Activated CD8-positive, alpha-beta T cell treated with anti-CD3 and anti-CD28 coated beads for 36 hours (primary cell): Measurements from ENCODE around the gene CA14. TPM values are rescaled to one million over a fixed set of nuclear protein-coding genes. Genes with fewer than 3 reads are reported as not detected.
A peak's percentile ranks its signal among the peaks of the same experiment; 100 is the strongest.
"Not testable (repeated sequence)": the region's sequence is repeated elsewhere in the genome, so short reads cannot be mapped to it uniquely, and the experiment has no call there.

Source experiments
- ATAC-seq: fragments of 200-7000 bp; cut with Tn5 transposase; one replicate; pipeline ENCODE4 v1.10.0; 2021; ENCODE audit warnings: mild to moderate bottlenecking, moderate library complexity
- CTCF ChIA-PET: fragments of 350-600 bp; sonication (Branson Sonifier 250); formaldehyde crosslinking; loops from one replicate; lab custom pipeline; 2021; ENCODE audit warnings: antibody characterized with exemption; lab: Charles Lee
- POLR2A ChIA-PET: fragments of 350-600 bp; sonication (Branson Sonifier 250); formaldehyde crosslinking; loops from one replicate; lab custom pipeline; 2021; ENCODE audit warnings: antibody characterized with exemption; lab: Charles Lee
- DNase-seq: peaks from one replicate; pipeline ENCODE4 v3.0.0-alpha.2; 2020
- H3K27ac Mint-ChIP-seq: one replicate; pipeline ENCODE4 v1.8.0; 2021; ENCODE audit warnings: mild to moderate bottlenecking, mixed read lengths
- H3K27me3 Mint-ChIP-seq: one replicate; pipeline ENCODE4 v1.8.0; 2021; ENCODE audit warnings: mixed read lengths
- H3K36me3 Mint-ChIP-seq: one replicate; pipeline ENCODE4 v1.8.0; 2021; ENCODE audit warnings: low read depth, mixed read lengths
- H3K4me1 Mint-ChIP-seq: one replicate; pipeline ENCODE4 v1.8.0; 2021; ENCODE audit warnings: low read depth, mixed read lengths
- H3K4me3 Mint-ChIP-seq: one replicate; pipeline ENCODE4 v1.8.0; 2021; ENCODE audit warnings: mild to moderate bottlenecking, moderate library complexity, mixed read lengths
- H3K9me3 Mint-ChIP-seq: one replicate; pipeline ENCODE4 v1.8.0; 2021; ENCODE audit warnings: mixed read lengths
- CTCF ChIP-seq: fragments of 200-600 bp; IDR thresholded peaks from one replicate; pipeline ENCODE4 v1.8.0; 2022; ENCODE audit warnings: antibody characterized with exemption, mild to moderate bottlenecking
- intact Hi-C: fragments of 100-400 bp; cut with micrococcal nuclease; formaldehyde crosslinking; loops from one replicate; pipeline ENCODE4 v1.10.0; 2022
- total RNA-seq, 2 experiments: library from RNA; stranded (reverse); gene quantifications; one replicate each; pipeline ENCODE4 v1.2.3, GENCODE V29; 2021

Gene CA14
- total RNA-seq, 2 experiments from 2014 or later, result not detected

GRCh38 chr1:150235852-150236613, 21.5 kb upstream of the CA14 start, which contains the start of gene ANP32E:
Gene ANP32E (minus strand): TSS chr1:150236112. CDS start chr1:150235786, 326 bp downstream.
- H3K4me3 Mint-ChIP-seq, result no peak within 1 kb of the TSS
- peak; percentile 96 for DNase-seq

GRCh38 chr1:150236614-150237100, 20.9 kb upstream of the CA14 start:
- H3K4me3 Mint-ChIP-seq, result no peak overlapping the region
- POLR2A ChIA-PET, result interaction anchor here (0.6 to 2.2 kb wide), 6 partner anchors 12 to 350 kb away, joined by 3 to 8 read pairs (median 4); a partner anchor contains a TSS
- no peaks in the 10 kb centered on the region for H3K27me3 Mint-ChIP-seq
- H3K9me3 Mint-ChIP-seq, result no peaks in the 10 kb centered on the region
- CTCF ChIA-PET, result interaction anchor here (1.3 to 2.7 kb wide), 3 partner anchors 10 to 49 kb away, joined by 3 to 16 read pairs (median 3); no protein-coding TSS in a partner anchor
- intact Hi-C loops, result no loop called here
- TF ChIP-seq CTCF, result no peak
- peaks cover 13% of the 10 kb centered on the region for H3K36me3 Mint-ChIP-seq
- peaks cover 12% of the 10 kb centered on the region for H3K4me1 Mint-ChIP-seq
- DNase-seq, result no peak
- no peak for ATAC-seq
- H3K27ac Mint-ChIP-seq, result no peak overlapping the region

More at GRCh38 chr1:150235852-150236613, 21.5 kb upstream of the CA14 start, which contains the start of gene ANP32E:
- H3K9me3 Mint-ChIP-seq, result no peaks in the 10 kb centered on the region
- H3K36me3 Mint-ChIP-seq, result peaks cover 15% of the 10 kb centered on the region
- peaks cover 12% of the 10 kb centered on the region for H3K4me1 Mint-ChIP-seq
- no peak for TF ChIP-seq CTCF
- POLR2A ChIA-PET, result interaction anchor here (0.6 to 2.2 kb wide), 18 partner anchors 11 to 392 kb away, joined by 3 to 21 read pairs (median 4); a partner anchor contains a TSS
- peak; percentile 87 for ATAC-seq
- no peaks in the 10 kb centered on the region for H3K27me3 Mint-ChIP-seq
- intact Hi-C loops, result no loop called here
- H3K27ac Mint-ChIP-seq, result no peak within 1 kb of the TSS
- CTCF ChIA-PET, result interaction anchor here (1.1 to 2.7 kb wide), 5 partner anchors 11 to 48 kb away, joined by 3 to 16 read pairs (median 3); no protein-coding TSS in a partner anchor

- H3K27me3 Mint-ChIP-seq, H3K4me3 Mint-ChIP-seq, intact Hi-C loops, H3K27ac Mint-ChIP-seq, ATAC-seq, DNase-seq, H3K9me3 Mint-ChIP-seq: not testable (repeated sequence)
- Mint-ChIP-seq H3K36me3 (peaks cover 13% of the 10 kb centered on the region), H3K4me1 (peaks cover 12% of the 10 kb centered on the region)
- ChIA-PET CTCF (interaction anchor here (1.3 to 2.7 kb wide), 2 partner anchors 10 to 19 kb away, joined by 3 to 16 read pairs; no protein-coding TSS in a partner anchor), POLR2A (interaction anchor here (1.0 to 1.6 kb wide), 3 partner anchors 14 to 350 kb away, joined by 3 to 6 read pairs (median 3); a partner anchor contains a TSS)
Observed at GRCh38 chr1:150237176-150237575, 20.4 kb upstream of the CA14 start.

GRCh38 chr1:150237746-150238145, 19.8 kb upstream of the CA14 start:
- peak overlapping the region; percentile 11 for H3K4me3 Mint-ChIP-seq

More at GRCh38 chr1:150237746-150238145, 19.8 kb upstream of the CA14 start:
- TF ChIP-seq CTCF, result no peak
- H3K4me1 Mint-ChIP-seq, result peaks cover 11% of the 10 kb centered on the region
- no peaks in the 10 kb centered on the region for H3K27me3 Mint-ChIP-seq
- no peak overlapping the region for H3K27ac Mint-ChIP-seq
- H3K36me3 Mint-ChIP-seq, result peaks cover 12% of the 10 kb centered on the region
- DNase-seq (no peak), ATAC-seq (no peak)
- CTCF ChIA-PET, result interaction anchor here (1.3 to 2.7 kb wide), 2 partner anchors 9 to 18 kb away, joined by 3 to 16 read pairs; no protein-coding TSS in a partner anchor
- no peaks in the 10 kb centered on the region for H3K9me3 Mint-ChIP-seq
- POLR2A ChIA-PET, result interaction anchor here (1.2 to 1.6 kb wide), 2 partner anchors 13 to 351 kb away, joined by 3 to 6 read pairs; a partner anchor contains a TSS
- intact Hi-C loops, result no loop called here
